HG03521 (cell line): ENCODE data around the gene KCNMB3.
"Not testable (repeated sequence)": the region's sequence is repeated elsewhere in the genome, so short reads cannot be mapped to it uniquely, and the experiment has no call there.

Experiments used
- ATAC-seq: cut with Tn5 transposase; IDR thresholded peaks from one replicate; pipeline ENCODE4 v1.9.1; 2021; ENCODE audit warnings: mild to moderate bottlenecking, moderate library complexity; ENCODE audit not compliant: unreplicated experiment

Gene KCNMB3

GRCh38 chr3:179265092-179265491 lies 14.2 kb upstream of the KCNMB3 start:
- no peak for ATAC-seq

- ATAC-seq: no peak
Measured at GRCh38 chr3:179264449-179264848, 13.5 kb upstream of the KCNMB3 start.

GRCh38 chr3:179263134-179263533 lies 12.2 kb upstream of the KCNMB3 start:
- ATAC-seq: no peak

GRCh38 chr3:179260949-179261765 lies 10.2 kb upstream of the KCNMB3 start:
- ATAC-seq: peak; percentile 97

- ATAC-seq: not testable (repeated sequence)
Measured at GRCh38 chr3:179259959-179260756, 9.2 kb upstream of the KCNMB3 start.

GRCh38 chr3:179258820-179259219 lies 7.9 kb upstream of the KCNMB3 start:
- no peak for ATAC-seq

- ATAC-seq: not testable (repeated sequence)
Measured at GRCh38 chr3:179257742-179258141, 6.8 kb upstream of the KCNMB3 start.

- ATAC-seq: no peak
Measured at GRCh38 chr3:179256813-179257212, 5.9 kb upstream of the KCNMB3 start.

GRCh38 chr3:179247289-179248015 lies 3.5 kb downstream of the KCNMB3 start:
- ATAC-seq: no peak

GRCh38 chr3:179244878-179245277 lies 6.0 kb downstream of the KCNMB3 start:
- ATAC-seq: no peak

GRCh38 chr3:179242859-179243258 lies 8.1 kb downstream of the KCNMB3 start:
- ATAC-seq: not testable (repeated sequence)

- ATAC-seq: not testable (repeated sequence)
Measured at GRCh38 chr3:179240299-179240698, 10.6 kb downstream of the KCNMB3 start.

GRCh38 chr3:179236669-179237301 lies 14.1 kb downstream of the KCNMB3 start:
- peak; percentile 66 for ATAC-seq

- no peak for ATAC-seq
Measured at GRCh38 chr3:179234199-179234598, 16.7 kb downstream of the KCNMB3 start.

- ATAC-seq: no peak
Measured at GRCh38 chr3:179233043-179233442, 17.9 kb downstream of the KCNMB3 start.

- ATAC-seq: no peak
Measured at GRCh38 chr3:179229177-179229576, 21.7 kb downstream of the KCNMB3 start.

- ATAC-seq: no peak
Measured at GRCh38 chr3:179227349-179227748, 23.6 kb downstream of the KCNMB3 start.

GRCh38 chr3:179224584-179224983 lies 26.3 kb downstream of the KCNMB3 start:
- no peak for ATAC-seq

GRCh38 chr3:179223548-179223947 lies 27.4 kb downstream of the KCNMB3 start:
- ATAC-seq: no peak

- ATAC-seq: not testable (repeated sequence)
Measured at GRCh38 chr3:179218213-179218612, 32.7 kb downstream of the KCNMB3 start.

GRCh38 chr3:179215550-179215949 lies 35.4 kb downstream of the KCNMB3 start:
- ATAC-seq: not testable (repeated sequence)
